GM23338 (cell line): ENCODE measurements around the gene DDAH2.
A peak's percentile ranks its signal among the peaks of the same experiment; 100 is the strongest.

Experiments used
- CREB1 ChIP-seq: fragments of 250-450 bp; sonication (Bioruptor Pico); IDR thresholded peaks from 2 replicates; pipeline ENCODE4 v1.5.0; 2020; ENCODE audit warnings: low read depth, mild to moderate bottlenecking, moderate library complexity
- CTCF ChIP-seq, 2 experiments: fragments of 200-600 bp in 1 of 2; sonication (generic) in 1 of 2; conservative IDR thresholded peaks; 2 replicates each; pipeline versions ENCODE4 v1.5.1 to v1.6.1; 2016 to 2017; ENCODE audit warnings: antibody characterized with exemption in 2 of 2, low read depth in 2 of 2, mild to moderate bottlenecking in 2 of 2, moderate library complexity in 1 of 2
- ETS1 ChIP-seq: IDR thresholded peaks from 2 replicates; pipeline ENCODE4 v1.6.1; 2016; ENCODE audit warnings: antibody characterized with exemption
- EZH2 ChIP-seq: fragments of 200-600 bp; sonication (generic); IDR thresholded peaks from one replicate; pipeline ENCODE4 v1.8.0; 2017; ENCODE audit warnings: antibody characterized with exemption, mild to moderate bottlenecking, low read depth; ENCODE audit not compliant: unreplicated experiment
- EZH2phosphoT487 ChIP-seq: fragments of 200-600 bp; sonication (generic); IDR thresholded peaks from one replicate; pipeline ENCODE4 v1.8.1; 2018; ENCODE audit warnings: antibody characterized with exemption; ENCODE audit not compliant: unreplicated experiment
- JUNB ChIP-seq: IDR thresholded peaks from one replicate; pipeline ENCODE4 v1.6.1; 2016; ENCODE audit warnings: antibody characterized with exemption; ENCODE audit not compliant: unreplicated experiment
- NANOG ChIP-seq: IDR thresholded peaks from 2 replicates; pipeline ENCODE4 v1.6.1; 2016; ENCODE audit warnings: antibody characterized with exemption, borderline replicate concordance
- POLR2AphosphoS5 ChIP-seq: IDR thresholded peaks from 2 replicates; pipeline ENCODE4 v1.6.1; 2016; ENCODE audit warnings: antibody characterized with exemption, low read depth
- REST ChIP-seq: IDR thresholded peaks from one replicate; pipeline ENCODE4 v1.6.1; 2018; ENCODE audit warnings: antibody characterized with exemption; ENCODE audit not compliant: unreplicated experiment
- STAT1 ChIP-seq: IDR thresholded peaks from one replicate; pipeline ENCODE4 v1.6.1; 2016; ENCODE audit warnings: antibody characterized with exemption; ENCODE audit not compliant: unreplicated experiment
- ZNF114 ChIP-seq: fragments of 250-450 bp; sonication (Bioruptor Pico); IDR thresholded peaks from 2 replicates; pipeline ENCODE4 v1.5.0; 2020; ENCODE audit warnings: mild to moderate bottlenecking, moderate library complexity

- TF ChIP-seq CTCF (conservative IDR thresholded peaks at IDR 0.05; ENCODE audit: low read depth in 2 of 2): no peak
- no peak for TF ChIP-seq EZH2
- TF ChIP-seq EZH2phosphoT487: no peak
- no peak for TF ChIP-seq JUNB
- no peak for TF ChIP-seq REST
- TF ChIP-seq POLR2AphosphoS5: peak; percentile 0; the same call in 1 of the 2 replicates
- TF ChIP-seq ETS1: no peak
- TF ChIP-seq CREB1 (CRISPR knock-in tag): no peak
- TF ChIP-seq NANOG: no peak
- no peak for TF ChIP-seq STAT1
- TF ChIP-seq ZNF114 (CRISPR knock-in tag): no peak
Measured at GRCh38 chr6:31740397-31741223, 11.5 kb upstream of the DDAH2 start.
